Embryonic facial prominence (tissue), 1 donor: ENCODE measurements around the gene CUL2.
"Not testable (repeated sequence)": the region's sequence is repeated elsewhere in the genome, so short reads cannot be mapped to it uniquely, and the experiment has no call there.

Experiments
- DNase-seq: peaks from one replicate; pipeline ENCODE4 v3.0.0-alpha.2; 2016; ENCODE audit errors: extremely low spot score

The CUL2 gene

DNA sequence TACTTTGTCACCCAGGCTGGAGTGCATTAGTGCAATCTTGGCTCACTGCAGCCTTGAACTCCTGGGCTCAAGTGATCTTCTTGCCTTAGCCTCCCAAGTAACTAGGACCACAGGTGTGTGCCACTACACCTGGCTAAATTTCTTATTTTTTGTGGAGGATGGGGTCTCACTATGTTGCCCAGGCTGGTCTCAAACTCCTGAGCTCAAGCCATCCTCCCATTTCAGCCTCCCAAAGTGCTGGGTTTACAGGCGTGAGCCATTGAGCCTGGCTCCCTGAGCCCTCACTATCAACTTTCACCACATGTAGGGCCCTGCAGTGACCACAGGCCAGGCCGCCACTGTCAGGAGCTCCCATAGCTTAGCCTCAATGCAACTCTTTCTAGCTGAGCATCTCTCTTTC is 110.2 kb downstream of the CUL2 start:
- no peak for DNase-seq

DNA sequence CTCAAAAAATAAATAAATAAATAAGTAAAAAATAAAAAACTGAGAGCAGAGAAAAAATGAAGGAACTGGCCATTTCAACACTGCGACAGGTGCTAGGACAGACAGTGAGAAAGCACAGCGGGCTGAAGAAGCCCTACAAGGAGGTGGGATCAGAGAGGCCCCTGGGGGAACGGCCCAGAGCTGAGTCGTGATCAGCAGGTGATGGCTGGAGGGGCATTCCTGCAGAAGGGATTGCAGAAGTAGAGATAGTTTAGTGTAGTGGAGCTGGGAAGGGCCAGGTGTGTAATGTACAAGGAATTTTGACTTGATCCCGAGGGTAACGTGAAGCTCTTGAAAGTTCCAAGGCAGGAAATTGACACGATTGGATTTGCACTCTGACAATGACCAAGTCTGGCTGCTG is 112.1 kb downstream of the CUL2 start:
- no peak for DNase-seq

DNA sequence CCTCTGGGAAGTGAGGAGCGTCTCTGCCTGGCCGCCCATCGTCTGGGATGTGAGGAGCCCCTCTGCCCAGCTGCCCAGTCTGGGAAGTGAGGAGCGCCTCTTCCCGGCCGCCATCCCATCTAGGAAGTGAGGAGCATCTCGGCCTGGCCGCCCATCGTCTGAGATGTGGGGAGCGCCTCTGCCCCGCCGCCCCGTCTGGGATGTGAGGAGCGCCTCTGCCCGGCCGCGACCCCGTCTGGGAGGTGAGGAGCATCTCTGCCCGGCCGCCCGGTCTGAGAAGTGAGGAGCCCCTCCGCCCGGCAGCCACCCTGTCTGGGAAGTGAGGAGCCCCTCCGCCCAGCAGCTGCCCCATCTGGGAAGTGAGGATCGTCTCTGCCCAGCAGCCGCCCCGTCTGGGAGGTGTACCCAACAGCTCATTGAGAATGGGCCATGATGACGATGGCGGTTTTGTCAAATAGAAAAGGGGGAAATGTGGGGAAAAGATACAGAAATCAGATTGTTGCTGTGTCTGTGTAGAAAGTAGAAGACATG is 113.7 kb downstream of the CUL2 start:
- not testable (repeated sequence) for DNase-seq

DNA sequence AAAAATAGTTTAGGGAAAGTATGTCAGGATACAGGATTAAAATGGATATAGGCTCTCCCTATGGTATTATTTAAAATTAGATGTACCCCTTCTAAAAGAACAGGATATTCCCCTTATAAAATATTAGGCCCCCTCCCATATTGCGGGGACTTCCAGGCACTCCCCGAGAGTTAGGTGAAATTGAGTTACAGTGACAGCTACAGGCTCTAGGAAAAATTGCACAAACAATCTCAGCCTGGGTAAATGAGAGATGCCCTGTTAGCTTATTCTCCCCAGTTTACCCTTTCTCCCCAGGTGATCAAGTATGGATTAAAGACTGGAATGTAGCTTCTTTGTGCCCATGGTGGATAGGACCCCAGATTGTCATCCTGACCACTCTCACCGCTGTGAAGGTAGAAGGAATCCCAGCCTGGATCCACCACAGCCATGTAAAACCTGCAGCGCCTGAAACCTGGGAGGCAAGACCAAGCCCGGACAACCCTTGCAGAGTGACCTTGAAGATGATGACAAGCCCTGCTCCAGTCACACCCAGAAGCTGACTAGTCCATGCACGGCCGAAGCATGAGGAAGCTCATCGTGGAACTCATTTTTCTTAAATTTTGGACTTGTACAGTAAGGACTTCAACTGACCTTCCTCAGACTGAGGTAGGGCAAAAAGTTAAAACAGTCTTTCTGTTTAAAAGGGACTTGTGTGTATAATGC is 115.6 kb downstream of the CUL2 start:
- DNase-seq, result not testable (repeated sequence)

DNA sequence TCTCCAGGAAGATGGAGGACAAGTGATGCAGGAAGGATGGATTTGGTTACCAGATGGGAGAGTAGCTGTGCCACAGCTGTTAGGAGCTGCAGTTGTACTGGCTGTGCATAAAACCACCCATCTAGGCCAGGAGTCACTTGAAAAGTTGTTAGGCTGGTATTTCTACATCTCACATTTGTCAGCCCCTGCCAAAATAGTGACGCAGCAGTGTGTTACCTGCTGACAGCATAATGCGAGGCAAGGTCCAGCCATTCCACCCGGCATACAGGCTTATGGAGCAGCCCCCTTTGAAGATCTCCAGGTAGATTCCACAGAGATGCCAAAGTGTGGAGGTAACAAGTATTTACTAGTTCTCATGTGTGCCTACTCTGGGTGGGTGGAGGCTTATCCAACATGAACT is 116.4 kb downstream of the CUL2 start:
- DNase-seq, result peak; percentile 27

DNA sequence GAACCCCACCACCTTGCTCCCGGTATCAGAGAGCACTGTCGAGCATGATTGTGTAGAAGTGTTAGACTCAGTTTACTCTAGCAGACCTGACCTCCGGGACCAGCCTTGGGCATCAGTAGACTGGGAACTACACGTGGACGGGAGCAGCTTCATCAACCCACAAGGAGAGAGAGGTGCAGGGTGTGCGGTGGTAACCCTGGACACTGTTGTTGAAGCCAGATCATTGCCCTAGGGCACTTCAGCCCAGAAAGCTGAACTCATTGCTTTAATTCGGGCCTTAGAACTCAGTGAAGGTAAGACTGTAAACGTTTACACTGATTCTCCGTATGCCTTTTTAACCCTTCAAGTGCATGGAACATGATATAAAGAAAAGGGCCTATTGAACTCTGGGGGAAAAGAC is 117.0 kb downstream of the CUL2 start:
- DNase-seq, result not testable (repeated sequence)

DNA sequence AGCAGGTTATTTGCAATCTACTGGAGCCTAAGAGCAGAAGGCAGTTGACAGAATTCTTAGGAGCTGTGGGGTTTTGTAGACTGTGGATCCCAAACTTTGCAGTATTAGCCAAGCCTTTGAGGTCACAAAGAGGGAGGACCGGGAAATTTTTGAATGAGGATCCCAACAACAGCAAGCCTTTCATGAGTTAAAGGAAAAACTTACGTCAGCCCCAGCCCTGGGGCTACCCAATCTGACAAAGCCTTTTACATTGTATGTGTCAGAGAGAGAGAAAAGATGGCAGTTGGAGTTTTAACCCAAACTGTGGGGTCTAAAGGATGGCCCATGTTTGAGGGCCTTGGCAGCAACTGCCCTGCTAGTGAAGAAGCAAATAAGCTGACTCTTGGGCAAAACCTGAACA is 117.5 kb downstream of the CUL2 start:
- DNase-seq, result not testable (repeated sequence)

DNA sequence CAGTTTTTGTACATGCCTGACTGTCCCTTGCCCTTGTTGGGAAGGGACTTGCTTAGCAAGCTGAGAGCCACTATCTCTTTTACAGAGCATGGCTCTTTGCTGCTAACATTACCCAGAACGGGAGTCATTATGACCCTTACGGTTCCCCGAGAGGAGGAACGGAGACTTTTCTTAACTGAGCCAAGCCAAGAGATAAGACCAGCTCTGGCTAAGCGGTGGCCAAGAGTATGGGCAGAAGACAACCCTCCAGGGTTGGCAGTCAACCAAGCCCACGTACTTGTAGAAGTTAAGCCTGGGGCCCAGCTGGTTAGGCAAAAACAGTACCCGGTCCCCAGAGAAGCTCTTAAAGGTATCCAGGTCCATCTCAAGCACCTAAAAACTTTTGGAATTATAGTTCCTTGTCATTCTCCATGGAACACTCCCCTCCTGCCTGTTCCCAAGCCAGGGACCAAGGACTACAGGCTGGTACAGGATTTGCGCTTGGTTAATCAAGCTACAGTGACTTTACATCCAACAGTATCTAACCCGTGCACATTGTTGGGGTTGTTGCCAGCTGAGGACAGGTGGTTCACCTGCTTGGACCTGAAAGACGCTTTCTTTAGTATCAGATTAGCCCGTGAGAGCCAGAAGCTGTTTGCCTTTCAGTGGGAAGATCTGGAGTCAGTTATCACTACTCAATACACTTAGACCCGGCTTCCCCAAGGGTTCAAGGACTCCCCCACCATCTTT is 118.4 kb downstream of the CUL2 start:
- DNase-seq, result not testable (repeated sequence)

DNA sequence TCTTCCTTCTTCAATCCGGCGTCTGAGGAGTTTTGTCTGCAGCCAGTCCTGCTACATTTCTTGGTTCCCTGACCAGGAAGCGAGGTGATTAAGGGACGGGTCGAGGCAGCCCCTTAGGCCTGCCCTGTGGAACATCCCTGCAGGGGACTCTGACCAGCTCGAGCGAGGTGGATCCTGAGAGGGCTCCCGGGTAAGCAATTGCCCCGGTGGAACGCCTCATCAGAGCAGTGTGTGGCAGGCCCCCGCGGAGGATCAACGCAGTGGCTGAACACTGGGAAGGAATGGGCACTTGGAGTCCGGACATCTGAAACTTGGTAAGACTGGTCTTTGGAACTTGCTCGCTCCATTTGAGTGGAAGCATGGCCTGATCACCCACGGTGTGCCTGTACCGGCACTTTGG is 121.0 kb downstream of the CUL2 start:
- DNase-seq, result no peak

DNA sequence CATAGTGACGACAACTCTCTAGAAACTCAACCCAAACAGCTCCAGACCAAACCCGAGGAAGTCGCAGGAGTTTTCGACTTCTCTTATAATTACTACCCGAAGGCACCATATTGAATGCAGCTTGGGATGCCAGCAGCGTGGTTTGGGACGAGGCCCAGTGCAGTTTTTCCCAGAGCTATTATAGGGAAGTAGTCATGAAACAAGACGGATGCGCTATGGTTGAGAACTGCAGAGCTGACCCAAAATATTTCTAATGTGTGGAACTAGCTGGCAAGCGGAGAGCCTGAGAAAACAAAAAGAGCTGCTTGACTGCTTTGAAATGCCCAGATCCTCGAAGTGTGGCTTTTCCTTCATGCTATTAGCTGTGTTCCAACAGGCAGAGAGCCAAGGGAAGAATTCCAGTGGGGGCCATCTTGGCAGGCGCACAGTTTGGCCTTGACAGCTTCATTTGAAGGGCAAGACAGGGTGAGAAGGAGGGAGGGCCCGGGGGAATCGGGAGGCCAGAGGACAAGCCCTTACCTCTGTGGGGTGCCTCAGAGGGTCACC is 122.7 kb downstream of the CUL2 start:
- DNase-seq, result peak; percentile 74

DNA sequence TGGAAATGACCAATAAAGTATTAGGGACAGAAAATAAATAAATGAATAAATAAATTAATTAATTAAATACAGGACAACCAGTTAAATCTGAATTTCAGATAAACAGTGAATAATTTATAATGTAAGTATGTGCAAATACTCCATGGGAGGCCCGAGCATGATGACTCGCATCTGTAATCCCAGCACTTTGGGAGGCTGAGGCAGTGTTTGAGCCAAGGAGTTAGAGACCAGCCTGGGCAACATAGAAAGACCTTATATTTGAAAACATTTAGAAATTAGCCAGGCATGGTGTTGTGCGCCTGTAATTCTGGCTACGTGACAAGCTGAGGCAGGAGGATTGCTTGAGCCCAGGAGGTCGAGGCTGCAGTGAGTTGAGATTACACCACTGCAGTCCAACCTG is 123.7 kb downstream of the CUL2 start:
- DNase-seq, result no peak

DNA sequence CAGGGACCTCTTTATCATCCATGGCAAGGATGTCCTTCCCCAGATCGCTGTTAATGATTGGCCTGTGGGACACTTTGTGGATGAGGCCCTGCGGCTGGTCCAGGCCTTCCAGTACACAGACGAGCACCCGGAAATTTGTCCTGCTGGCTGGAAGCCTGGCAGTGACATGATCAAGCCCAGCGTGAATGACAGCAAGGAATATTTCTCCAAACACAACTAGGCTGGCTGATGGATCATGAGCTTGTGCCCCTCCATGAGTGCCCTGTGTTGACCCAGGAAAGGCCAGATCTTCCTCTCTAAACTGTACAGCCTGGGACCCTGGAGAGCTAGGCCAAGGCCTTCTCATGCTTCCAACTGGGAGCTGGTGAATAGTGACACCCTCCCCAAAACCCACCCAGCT is 124.1 kb downstream of the CUL2 start:
- DNase-seq, result no peak

DNA sequence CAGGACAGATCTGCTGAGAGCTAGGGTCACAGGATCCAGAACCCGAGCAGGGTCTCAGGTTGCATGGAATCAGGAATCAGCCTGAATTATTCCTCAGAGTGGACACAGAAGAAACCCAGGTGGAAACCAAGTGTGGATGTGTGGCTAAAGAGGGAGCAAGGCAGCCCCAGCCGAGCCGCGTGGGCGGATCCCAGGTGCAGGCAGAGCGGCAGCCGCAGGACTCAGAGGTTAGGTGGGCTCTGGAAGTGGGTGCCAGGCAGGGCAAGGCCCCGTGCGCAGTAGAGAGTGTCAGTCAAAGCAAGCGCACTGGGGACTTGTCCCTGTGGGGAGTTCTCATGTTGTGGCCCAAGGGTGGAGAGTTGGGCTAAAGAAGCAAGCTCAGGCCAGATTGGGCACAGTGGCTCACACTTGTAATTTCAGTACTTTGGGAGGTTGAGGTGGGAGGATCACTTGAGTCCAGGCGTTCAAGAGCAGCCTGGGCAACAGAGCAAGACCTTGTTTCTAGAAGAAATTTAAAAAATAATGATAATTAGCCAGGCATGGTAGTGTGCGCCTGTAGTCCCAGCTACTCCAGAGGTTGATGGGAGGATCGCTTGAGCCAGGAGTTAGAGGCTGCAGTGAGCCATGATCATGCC is 125.9 kb downstream of the CUL2 start:
- DNase-seq, result no peak

DNA sequence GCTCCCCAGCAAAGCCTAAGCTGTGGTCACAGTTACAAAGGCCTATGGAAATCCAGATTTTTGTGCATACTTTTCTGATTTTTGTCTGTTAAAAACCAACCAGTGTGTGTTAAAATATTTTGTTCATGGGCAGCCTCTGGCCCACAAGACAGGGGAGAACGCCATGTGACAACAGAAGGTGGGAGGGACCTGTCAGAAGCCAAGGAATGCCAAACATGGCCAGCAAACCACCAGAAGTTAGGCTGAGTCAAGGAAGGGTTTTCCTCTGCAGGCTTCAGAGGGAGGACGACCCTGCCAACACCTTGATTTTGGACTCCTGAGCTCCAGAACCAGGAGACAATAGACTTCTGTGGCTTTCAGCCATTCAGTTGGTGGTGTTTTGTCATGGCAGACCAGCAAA is 127.3 kb downstream of the CUL2 start:
- DNase-seq, result no peak

DNA sequence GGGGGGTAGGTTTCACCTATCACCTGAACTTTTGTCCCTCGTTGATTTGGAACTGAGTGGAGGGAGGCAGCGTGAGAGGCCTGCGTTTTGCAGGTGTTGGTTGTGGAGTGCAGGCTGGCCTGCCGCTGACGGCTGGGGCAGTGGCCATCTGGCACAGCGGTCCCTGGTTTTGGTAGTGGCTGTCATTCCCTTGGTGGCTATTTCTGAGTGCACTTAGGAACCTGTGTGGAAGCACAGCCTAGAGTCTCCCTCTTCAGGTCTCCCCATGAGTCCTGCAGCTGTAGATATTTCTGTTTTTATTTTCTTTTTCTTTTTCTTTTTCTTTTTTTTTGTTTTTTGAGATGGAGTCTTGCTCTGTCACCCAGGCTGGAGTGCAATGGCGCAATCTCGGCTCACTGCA is 129.2 kb downstream of the CUL2 start:
- no peak for DNase-seq

DNA sequence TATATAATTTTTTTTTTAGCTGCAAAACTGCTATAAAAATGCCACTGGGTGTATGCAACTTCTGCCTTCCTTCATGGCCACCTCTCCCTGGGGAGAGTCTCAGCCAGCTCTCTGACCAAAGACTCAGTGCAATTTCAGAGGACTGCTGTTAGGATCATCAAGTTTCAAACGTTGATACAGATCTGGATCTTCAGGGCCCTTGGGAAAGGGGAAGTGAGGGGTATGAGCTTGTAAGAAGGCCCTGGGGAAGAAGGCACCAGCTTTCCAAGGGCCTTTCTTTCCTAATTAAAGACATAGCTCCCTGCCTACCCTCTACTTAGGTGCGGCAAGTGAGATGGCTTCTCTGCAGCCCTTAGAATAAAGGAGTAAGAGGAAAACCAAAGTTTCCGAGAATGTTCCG is 130.4 kb downstream of the CUL2 start:
- DNase-seq, result no peak

DNA sequence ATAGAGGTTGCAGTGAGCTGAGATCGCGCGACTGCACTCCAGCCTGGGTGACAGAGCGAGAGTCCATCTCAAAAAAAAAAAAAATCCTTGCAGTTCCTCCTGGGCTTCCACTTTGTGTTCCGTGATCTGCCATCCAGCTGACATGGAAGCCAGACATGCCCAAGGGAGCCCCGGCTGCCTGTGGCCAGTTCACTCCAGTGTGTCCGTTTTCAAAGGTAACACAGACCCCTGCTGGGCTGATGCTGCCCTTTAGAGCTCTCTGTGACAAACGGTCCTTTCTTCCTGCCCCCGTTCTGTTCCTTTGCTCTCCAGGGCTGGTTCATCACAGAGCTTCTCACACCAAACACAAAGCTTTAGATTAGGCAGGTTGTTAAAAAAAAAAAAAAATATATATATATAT is 130.8 kb downstream of the CUL2 start:
- no peak for DNase-seq
